ENCODE measurements around the gene ATP2A3.
"Not testable (repeated sequence)": the region's sequence is repeated elsewhere in the genome, so short reads cannot be mapped to it uniquely, and the experiment has no call there.

- TF ChIP-seq CTCF (conservative IDR thresholded peaks at IDR 0.05); EZH2 (IDR thresholded peaks at IDR 0.05; ENCODE audit: low read depth): not testable (repeated sequence)
These were observed 15.7 kb downstream of the ATP2A3 start for GRCh38 chr17:3948551-3948950.
